GM19467 (cell line): ENCODE results near the gene SLC25A38.
A peak's percentile ranks its signal among the peaks of the same experiment; 100 is the strongest.
"Not testable (repeated sequence)": the region's sequence is repeated elsewhere in the genome, so short reads cannot be mapped to it uniquely, and the experiment has no call there.

Experiments used
- ATAC-seq: cut with Tn5 transposase; IDR thresholded peaks from one replicate; pipeline ENCODE4 v1.9.1; 2021; ENCODE audit warnings: mild to moderate bottlenecking, moderate library complexity; ENCODE audit not compliant: unreplicated experiment

SLC25A38 gene

DNA sequence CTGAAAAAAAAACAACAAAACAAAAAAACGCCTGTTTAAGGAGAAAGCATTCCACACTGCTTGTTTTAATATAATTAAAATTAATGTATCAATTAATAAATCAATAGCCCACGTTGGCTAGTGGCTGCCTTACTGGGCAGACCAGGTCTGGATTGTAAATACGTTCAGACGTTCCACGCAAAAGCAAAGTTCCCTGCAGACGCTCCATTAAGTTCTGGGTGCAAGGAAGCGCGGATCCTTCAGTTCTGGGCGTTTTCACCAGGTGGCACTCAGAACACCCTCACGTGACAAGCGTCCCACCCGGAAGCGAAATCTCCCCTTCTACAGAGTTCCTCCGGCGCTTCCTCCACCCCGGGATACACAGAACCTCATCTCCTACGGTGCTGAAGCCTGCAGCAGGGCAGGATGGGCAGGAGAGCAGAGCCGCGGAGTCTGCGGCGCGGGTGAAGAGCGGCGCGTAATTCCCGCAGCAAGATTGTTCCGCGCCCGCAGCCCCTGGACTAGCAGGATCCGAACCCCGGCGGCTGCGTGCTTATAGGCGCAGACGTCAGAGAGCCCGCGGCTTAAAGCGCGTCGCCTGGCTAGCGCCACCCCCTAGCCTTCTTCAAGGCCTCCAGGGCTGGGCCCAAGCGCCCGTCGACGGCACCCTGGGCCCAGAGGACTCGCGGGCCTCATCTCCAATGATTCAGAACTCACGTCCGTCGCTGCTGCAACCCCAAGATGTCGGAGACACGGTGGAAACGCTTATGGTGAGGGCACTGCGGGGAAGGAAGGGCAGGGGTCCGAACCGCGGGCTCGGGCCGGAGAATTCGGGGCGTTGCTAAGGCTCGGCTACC lies at the start of gene SLC25A38:
Gene SLC25A38 (plus strand): TSS at position 326 of the 836 bp plus-strand sequence. CDS start 355 bp downstream, at position 681.
- ATAC-seq, result peak; percentile 63

- ATAC-seq, result no peak
These were observed 49.6 kb upstream of the SLC25A38 start for GRCh38 chr3:39333607-39334006.

DNA sequence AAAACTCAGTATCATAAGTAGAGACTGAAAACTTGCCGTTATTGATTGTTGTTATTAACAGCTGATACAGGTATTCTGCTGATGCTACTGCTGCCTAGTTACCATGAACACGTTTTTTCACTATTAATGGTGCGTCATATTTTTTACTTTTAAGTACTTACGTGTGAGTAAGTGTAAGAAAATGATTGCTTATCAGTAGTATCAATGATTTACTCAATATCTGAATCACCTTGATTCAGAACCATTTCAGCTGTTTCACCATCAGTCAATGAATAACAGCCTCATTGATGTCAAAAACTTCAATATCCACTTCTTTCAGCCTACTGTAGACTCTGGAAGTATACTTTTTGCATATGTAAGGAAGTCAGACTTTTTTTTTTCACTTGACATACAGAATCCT lies 49.0 kb upstream of the SLC25A38 start:
- no peak for ATAC-seq

DNA sequence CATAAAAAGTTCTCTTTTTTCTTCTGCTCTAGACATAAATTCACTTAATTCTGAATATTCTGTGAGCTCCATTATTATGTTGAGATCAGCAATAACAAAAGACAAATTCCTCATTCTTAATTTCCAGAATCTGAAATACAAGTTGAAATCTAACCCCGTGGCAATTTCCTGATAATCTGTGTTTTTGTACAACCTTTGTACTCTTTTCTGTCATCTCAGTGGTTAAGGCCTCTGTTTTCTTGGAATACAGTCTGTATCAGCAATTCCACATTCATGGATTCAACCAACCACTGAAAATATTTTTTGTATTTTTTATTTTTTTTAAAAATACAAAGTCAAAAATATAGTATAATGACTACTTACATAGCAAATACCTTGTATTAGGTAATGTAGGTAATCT lies 45.0 kb upstream of the SLC25A38 start:
- no peak for ATAC-seq

GRCh38 chr3:39339086-39339485 lies 44.1 kb upstream of the SLC25A38 start:
- no peak for ATAC-seq

- ATAC-seq, result no peak
These were observed 40.0 kb upstream of the SLC25A38 start for GRCh38 chr3:39343076-39343717.

GRCh38 chr3:39343760-39344159 lies 39.4 kb upstream of the SLC25A38 start:
- ATAC-seq, result no peak

GRCh38 chr3:39344746-39345344 lies 38.3 kb upstream of the SLC25A38 start:
- ATAC-seq, result no peak

- peak; percentile 90 for ATAC-seq
These were observed 36.2 kb upstream of the SLC25A38 start for GRCh38 chr3:39346785-39347585.

- ATAC-seq, result peak; percentile 19
These were observed 35.6 kb upstream of the SLC25A38 start for GRCh38 chr3:39347586-39347876.

- ATAC-seq, result no peak
These were observed 34.1 kb upstream of the SLC25A38 start for GRCh38 chr3:39349080-39349479.

DNA sequence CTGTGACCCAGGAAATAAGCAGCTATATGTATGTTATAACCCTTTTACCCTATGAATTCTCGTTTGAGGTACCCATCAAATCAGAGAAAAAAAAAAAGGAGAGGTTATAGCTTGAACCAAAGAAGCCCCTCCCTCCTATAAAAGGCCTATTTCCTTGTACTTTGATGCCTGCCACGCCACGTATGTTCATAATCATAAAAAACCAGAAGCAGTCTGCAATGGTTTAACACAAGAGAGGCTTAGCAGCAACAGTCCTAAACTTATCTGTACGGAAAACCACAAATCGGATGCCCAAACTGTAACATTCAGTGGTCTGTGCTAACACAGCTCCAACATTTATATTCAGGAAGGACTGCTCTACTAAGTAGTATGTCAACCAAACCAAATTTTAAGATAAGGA lies 32.5 kb upstream of the SLC25A38 start:
- no peak for ATAC-seq

DNA sequence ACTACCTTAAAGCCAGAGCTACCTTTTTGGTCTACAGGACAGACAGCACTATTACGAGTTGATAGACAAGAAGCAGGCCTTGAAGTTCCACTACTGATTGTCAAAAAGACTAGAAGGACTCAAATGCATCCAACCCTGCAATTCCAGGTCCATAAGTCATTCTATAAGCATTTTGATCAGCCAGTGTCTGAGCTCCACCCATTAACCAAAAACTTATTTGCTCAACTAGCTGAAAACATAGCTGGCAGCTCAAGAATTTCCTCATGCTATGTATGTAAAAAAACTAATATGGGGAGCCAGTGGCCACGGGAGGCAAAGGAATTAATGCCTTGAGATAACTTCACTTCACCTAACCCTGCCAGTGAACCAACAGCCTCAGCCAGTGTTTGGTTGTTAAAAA lies 32.0 kb upstream of the SLC25A38 start:
- not testable (repeated sequence) for ATAC-seq

GRCh38 chr3:39353168-39353927 lies 29.8 kb upstream of the SLC25A38 start:
- ATAC-seq, result not testable (repeated sequence)

DNA sequence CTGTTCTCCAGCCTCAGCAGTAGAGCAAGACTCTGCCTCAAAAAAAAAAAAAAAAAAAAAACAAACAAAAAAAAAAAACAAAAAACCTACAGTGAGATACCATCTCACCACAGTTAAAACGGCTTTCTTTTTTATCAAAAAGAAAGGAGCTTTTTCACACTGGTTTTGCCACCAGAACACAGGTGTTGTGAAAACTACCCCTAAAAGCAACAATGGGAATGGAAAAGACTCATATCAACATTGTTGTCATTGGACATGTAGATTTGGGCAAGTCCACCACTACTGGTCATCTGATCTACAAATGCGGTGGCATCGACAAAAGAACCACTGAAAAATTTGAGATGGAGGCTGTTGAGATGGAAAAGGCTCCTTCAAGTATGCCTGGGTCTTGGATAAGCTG lies 24.8 kb upstream of the SLC25A38 start:
- ATAC-seq, result no peak

DNA sequence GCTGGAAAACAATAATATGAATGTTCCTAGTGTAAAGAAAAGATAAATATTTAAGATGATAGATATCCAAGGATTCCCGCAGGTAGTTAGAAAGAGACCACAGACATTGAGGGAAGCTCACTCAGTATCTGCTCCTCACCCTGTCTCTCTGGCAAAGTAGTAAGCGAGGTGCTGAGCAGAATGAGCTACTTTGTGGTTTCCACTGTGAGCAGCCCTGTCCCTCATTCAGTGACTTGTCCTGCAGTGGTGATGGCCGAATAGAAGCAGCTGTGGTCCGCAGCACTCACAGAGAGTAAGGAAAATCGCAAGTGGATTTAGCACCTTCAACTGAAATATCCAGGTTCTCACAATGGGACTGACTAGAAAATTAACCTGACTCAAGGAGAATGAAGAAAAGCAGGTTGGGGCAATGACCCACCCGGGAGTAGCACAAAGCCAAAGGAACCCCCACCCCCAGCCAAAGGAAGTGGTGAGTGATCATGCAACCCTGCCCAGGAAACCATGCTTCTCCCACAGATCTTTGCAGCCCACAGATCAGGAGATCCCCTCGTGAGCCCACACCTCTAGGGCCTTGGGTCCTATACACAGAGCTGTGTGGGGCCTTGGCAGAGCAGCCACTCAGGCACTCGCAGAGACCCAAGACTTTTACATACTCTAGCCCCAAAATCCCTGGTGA lies 21.8 kb upstream of the SLC25A38 start:
- ATAC-seq, result peak; percentile 71

DNA sequence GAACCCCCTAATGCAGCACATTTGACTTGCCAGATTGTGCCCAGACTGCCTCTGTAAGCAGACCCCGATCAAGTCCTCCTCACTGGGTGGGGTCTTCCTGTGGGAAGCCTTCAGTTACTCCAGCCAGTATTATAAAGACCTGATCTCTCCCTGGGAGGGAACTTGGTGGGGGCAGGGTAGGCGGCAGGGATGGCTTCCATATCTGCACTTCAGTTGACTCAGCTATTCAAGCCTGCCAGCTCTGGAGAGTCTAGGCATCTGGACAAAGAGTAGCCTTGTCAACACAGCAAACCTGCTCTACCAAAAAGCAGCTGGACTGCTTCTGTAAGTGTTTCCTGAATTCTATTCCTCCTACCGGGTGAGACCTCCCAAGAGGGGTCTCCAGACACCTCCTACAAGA lies 21.0 kb upstream of the SLC25A38 start:
- ATAC-seq, result no peak

DNA sequence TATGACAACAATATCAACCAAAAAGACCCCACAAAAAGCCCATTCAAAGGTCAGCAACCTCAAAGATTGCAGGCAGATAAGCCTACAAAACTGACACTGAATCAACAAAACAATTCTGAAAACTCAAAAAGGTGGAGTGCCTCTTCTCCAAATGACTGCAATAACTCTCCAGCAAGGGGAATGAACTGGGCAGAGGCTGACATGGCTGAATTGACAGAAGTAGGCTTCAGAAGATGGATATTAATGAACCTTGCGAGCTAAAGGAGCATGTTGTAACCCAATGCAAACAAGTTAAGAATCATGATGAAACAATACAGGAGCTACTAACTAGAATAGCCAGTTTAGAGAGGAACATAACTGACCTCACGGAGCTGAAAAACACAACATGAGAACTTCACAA lies 20.4 kb upstream of the SLC25A38 start:
- no peak for ATAC-seq

GRCh38 chr3:39370450-39370849 lies 12.7 kb upstream of the SLC25A38 start:
- not testable (repeated sequence) for ATAC-seq

DNA sequence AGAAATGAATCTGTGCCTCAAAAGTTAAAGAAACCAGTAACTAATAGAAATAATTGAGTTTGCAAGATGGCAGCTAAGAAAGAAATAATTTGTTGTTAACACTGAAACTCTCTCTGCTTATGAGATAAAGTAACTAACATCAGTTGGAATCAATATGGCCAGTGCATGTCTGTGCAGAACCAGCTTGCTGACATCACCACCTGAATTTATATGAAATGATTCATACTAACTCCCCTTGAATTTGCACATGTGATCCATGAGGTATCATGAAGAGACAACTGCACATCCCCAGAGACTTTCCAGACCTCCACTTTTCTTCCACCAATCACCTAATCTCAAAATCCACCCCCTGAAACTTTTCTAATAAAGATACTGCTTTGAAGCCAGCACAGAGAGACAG lies 10.3 kb upstream of the SLC25A38 start:
- no peak for ATAC-seq
